ENCODE measurements around the gene GADD45A. TPM values are rescaled to one million over a fixed set of nuclear protein-coding genes. Genes with fewer than 3 reads are reported as not detected.

The GADD45A gene
- polyA plus RNA-seq, 6 donors from 2014 or later: 6.1 to 11.1 (median 7.9) TPM

- Mint-ChIP-seq H3K4me1 (peaks cover 24 to 38% (median 26%) of the 10 kb centered on the region in 3 donors), H3K27me3 (peaks cover 0 to 5% (median 0%) of the 10 kb centered on the region in 3 donors), H3K27ac (peak overlapping the region; percentile 40 to 94 (median 91)), H3K9me3 (no peaks in the 10 kb centered on the region), H3K36me3 (no peaks in the 10 kb centered on the region), H3K4me3 (peak overlapping the region; percentile 78 to 96 (median 86))
- peak; percentile 21 for DNase-seq
- peak; percentile 90 to 92 for ATAC-seq (ENCODE audit: low read depth in 2 of 2)
Observed at GRCh38 chr1:67735806-67736627, 51.0 kb downstream of the GADD45A start.

DNA sequence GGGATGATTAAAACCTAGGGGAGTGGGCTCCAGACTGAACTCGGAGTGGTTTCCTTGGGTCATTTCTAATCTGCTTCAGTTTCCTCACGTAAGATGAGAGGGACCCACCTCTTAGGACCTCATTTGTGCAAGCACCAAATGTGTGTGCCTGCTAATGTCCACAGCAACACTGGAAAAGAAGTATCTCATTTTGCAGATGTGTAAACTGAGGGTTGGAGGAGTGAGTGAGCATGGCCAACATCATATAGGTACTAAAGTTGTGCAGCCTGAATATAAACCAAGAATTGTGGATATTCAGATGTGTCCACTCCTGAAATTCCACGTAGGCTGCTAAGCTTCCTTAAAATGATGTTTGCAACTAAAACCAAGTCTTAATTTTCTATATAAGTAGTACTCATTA lies 51.7 kb downstream of the GADD45A start:
- peak overlapping the region in 7 of 8 donors; percentile 78 to 96 (median 85) for H3K4me3 Mint-ChIP-seq
- peak overlapping the region in 3 of 6 donors; percentile 26 to 86 (median 40) for H3K27ac Mint-ChIP-seq
- no peaks in the 10 kb centered on the region for H3K9me3 Mint-ChIP-seq
- H3K27me3 Mint-ChIP-seq: peaks cover 0 to 5% (median 0%) of the 10 kb centered on the region in 3 donors
- H3K4me1 Mint-ChIP-seq: peaks cover 24 to 38% (median 26%) of the 10 kb centered on the region in 3 donors
- no peaks in the 10 kb centered on the region for H3K36me3 Mint-ChIP-seq
- ATAC-seq (ENCODE audit: low read depth in 2 of 2) (no peak), DNase-seq (no peak)

DNA sequence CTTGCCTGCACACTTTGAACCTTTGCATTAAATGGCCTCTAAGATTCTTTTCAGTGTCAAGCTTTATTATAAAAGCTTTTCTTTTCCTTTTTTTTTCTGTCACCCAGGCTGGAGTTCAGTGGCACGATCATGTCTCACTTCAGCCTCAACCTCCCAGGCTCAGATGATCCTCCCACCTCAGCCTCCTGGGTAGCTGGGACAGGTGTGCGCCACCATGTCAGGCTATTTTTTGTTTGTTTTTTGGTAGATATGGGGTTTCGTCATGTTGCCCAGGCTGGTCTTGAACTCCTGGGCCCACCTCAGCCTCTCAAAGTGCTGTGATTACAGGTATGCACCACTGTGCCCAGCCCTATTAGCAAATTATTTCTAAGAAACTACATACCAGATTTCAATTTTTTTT lies 52.9 kb downstream of the GADD45A start:
- ATAC-seq (ENCODE audit: low read depth in 2 of 2) (no peak), DNase-seq (no peak)
- H3K27me3 Mint-ChIP-seq: peaks cover 0 to 5% (median 0%) of the 10 kb centered on the region in 3 donors
- H3K4me1 Mint-ChIP-seq: peaks cover 24 to 33% (median 26%) of the 10 kb centered on the region in 3 donors
- H3K36me3 Mint-ChIP-seq: no peaks in the 10 kb centered on the region
- peak overlapping the region in 2 of 6 donors; percentile 29 to 32 for H3K27ac Mint-ChIP-seq
- H3K4me3 Mint-ChIP-seq: no peak overlapping the region
- no peaks in the 10 kb centered on the region for H3K9me3 Mint-ChIP-seq

Other genes starting within 250 kb of the GADD45A start
- gene GNG12, start 148.3 kb downstream of the GADD45A start, polyA plus RNA-seq (ENCODE audit: low read depth in 6 of 6): not detected

Measured in naive B cell (primary cell).